ENCODE measurements around the gene VPREB1.

DNA sequence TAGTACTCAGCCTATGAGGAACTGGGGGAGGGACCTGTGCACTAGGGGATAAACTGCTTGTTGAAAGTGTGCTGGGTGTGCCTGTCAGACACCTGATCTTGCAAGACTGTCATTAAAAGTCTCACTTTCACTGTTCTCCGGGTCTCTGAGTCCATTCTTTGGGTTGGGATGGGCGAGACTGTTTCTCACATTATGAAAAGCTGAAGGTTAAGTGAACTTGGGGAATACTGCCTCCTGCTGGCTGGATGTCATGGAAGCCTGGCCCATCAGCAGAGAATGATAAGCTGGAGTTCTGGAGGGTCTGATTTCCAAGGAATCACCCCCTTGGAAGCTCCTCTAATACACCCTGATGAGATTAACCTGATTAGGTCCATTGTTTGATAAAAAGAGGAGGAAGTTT is 9.0 kb upstream of the VPREB1 start:
- TF ChIP-seq EZH2 (IDR thresholded peaks at IDR 0.05; ENCODE audit: low read depth) (no peak), CTCF (conservative IDR thresholded peaks at IDR 0.05) (peak; percentile 44)
